Suppressor macrophage treated with lipopolysaccharide for 1 hour (primary cell): ENCODE measurements around the gene ZNF574.

Experiments
- DNase-seq, 3 donors: peaks; one replicate each; pipeline ENCODE4 v3.0.0-alpha.2; 2020 to 2022

Gene ZNF574

DNA sequence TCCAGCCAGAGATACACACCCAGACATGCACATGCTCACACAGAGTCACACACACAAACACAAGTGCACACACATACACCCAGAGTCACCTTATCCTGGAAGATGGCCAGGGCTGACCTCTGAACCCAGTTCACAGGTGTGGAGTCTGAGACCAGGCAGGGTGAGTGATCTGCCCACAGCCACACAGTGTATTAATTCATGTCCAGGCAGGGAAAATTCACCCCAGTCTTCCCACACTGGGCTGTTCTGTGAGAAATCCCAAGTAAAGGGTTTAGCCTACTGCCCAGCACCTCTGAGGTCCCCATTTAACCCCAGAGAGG lies 54.2 kb downstream of the ZNF574 start:
- DNase-seq: peak in 1 of 3 donors; percentile 16
